ENCODE data around the gene VAV3. TPM values are rescaled to one million over a fixed set of nuclear protein-coding genes. Genes with fewer than 3 reads are reported as not detected.

Gene VAV3
- polyA plus RNA-seq, 1 of the 3 experiments (the other 2 are of a cell fraction) = not detected

- ChIA-PET POLR2A (no interaction called here), CTCF (interaction anchor here (1.0 to 2.8 kb wide), 2 partner anchors 12 to 17 kb away, joined by 3 to 18 read pairs; no protein-coding TSS in a partner anchor)
- Histone ChIP-seq H3K4me3 (ENCODE audit: low read depth in 2 of 2, low read length in 1 of 2) (no peak overlapping the region), H3K4me1 (ENCODE audit: control insufficient read depth in 1 of 2, insufficient read depth in 2 of 2, low read depth in 1 of 2, low read length in 1 of 2) (peaks cover 0 to 5% of the 10 kb centered on the region in 2 experiments; a peak in 1 of 4 replicates), H3K4me2 (no peak overlapping the region), H2AFZ (ENCODE audit: low read depth) (no peak overlapping the region), H3K9me3 (no peaks in the 10 kb centered on the region), H3K9ac (no peak overlapping the region), H3K79me2 (ENCODE audit: insufficient read depth) (no peaks in the 10 kb centered on the region), H3F3A (replicated peaks; ENCODE audit: insufficient read depth) (no peaks in the 10 kb centered on the region), H3K27ac (ENCODE audit: low read depth in 2 of 2, low read length in 1 of 2) (no peak overlapping the region), H3K27me3 (ENCODE audit: insufficient read depth) (no peaks in the 10 kb centered on the region), H3K9me2 (no peaks in the 10 kb centered on the region), H3K36me3 (replicated peaks in 1 of 2; ENCODE audit: control insufficient read depth in 1 of 2, insufficient read depth in 2 of 2, low read length in 1 of 2) (no peaks in the 10 kb centered on the region), H4K20me1 (ENCODE audit: insufficient read depth) (no peaks in the 10 kb centered on the region)
- no peak for DNase-seq
- TF ChIP-seq TCF12 (IDR thresholded peaks at IDR 0.05) (no peak), IRF3 (IDR thresholded peaks at IDR 0.05; ENCODE audit: low read depth, low read length) (no peak), REST (IDR thresholded peaks at IDR 0.05; ENCODE audit: low read depth, low read length) (no peak), FOXM1 (IDR thresholded peaks at IDR 0.05; ENCODE audit: low read depth) (no peak), MEF2A (IDR thresholded peaks at IDR 0.05; ENCODE audit: borderline replicate concordance, low read depth) (no peak)
- WGBS (ENCODE audit: low lambda C conversion rate) = 34% methylated on average over 4 of the region's 4 CpGs
Measured at GRCh38 chr1:107545879-107546278, 419.1 kb downstream of the VAV3 start.

- H3K4me1 ChIP-seq (ENCODE audit: control insufficient read depth in 1 of 2, insufficient read depth in 2 of 2, low read depth in 1 of 2, low read length in 1 of 2) = peaks cover 0 to 5% of the 10 kb centered on the region in 2 experiments; a peak in 1 of 4 replicates
- no peaks in the 10 kb centered on the region for H4K20me1 ChIP-seq (ENCODE audit: insufficient read depth)
- H3K9me2 ChIP-seq = no peaks in the 10 kb centered on the region
- H3K27ac ChIP-seq (ENCODE audit: low read depth in 2 of 2, low read length in 1 of 2) = no peak overlapping the region
- POLR2A ChIA-PET = no interaction called here
- H3K9ac ChIP-seq = no peak overlapping the region
- no peaks in the 10 kb centered on the region for H3K36me3 ChIP-seq (replicated peaks in 1 of 2; ENCODE audit: control insufficient read depth in 1 of 2, insufficient read depth in 2 of 2, low read length in 1 of 2)
- no peaks in the 10 kb centered on the region for H3K9me3 ChIP-seq
- 46% methylated on average over 2 of the region's 2 CpGs for WGBS (ENCODE audit: low lambda C conversion rate)
- H3K79me2 ChIP-seq (ENCODE audit: insufficient read depth) = no peaks in the 10 kb centered on the region
- H3K27me3 ChIP-seq (ENCODE audit: insufficient read depth) = no peaks in the 10 kb centered on the region
- H3K4me3 ChIP-seq (ENCODE audit: low read depth in 2 of 2, low read length in 1 of 2) = no peak overlapping the region
- CTCF ChIA-PET = interaction anchor here (1.2 to 1.5 kb wide), 3 partner anchors 15 to 206 kb away, joined by 3 to 5 read pairs (median 3); no protein-coding TSS in a partner anchor
- H2AFZ ChIP-seq (ENCODE audit: low read depth) = no peak overlapping the region
- no peak for DNase-seq
- H3K4me2 ChIP-seq = no peak overlapping the region
- no peaks in the 10 kb centered on the region for H3F3A ChIP-seq (replicated peaks; ENCODE audit: insufficient read depth)
- TF ChIP-seq TCF12 (IDR thresholded peaks at IDR 0.05) = no peak
- TF ChIP-seq EP300 (IDR thresholded peaks at IDR 0.05; ENCODE audit: borderline replicate concordance in 1 of 2, low read depth in 1 of 2, low read length in 1 of 2) = no peak
- TF ChIP-seq MEF2A (IDR thresholded peaks at IDR 0.05; ENCODE audit: borderline replicate concordance, low read depth) = no peak
- no peak for TF ChIP-seq RAD21 (IDR thresholded peaks at IDR 0.05; ENCODE audit: low read length)
- no peak for TF ChIP-seq YY1 (IDR thresholded peaks at IDR 0.05; ENCODE audit: low read depth)
- no peak for TF ChIP-seq EZH2phosphoT487 (IDR thresholded peaks at IDR 0.05; ENCODE audit: borderline replicate concordance, low read depth)
- TF ChIP-seq RFX5 (IDR thresholded peaks at IDR 0.05; ENCODE audit: low read length) = no peak
- no peak for TF ChIP-seq NFIC (IDR thresholded peaks at IDR 0.05; ENCODE audit: borderline replicate concordance)
- TF ChIP-seq USF2 (IDR thresholded peaks at IDR 0.05; ENCODE audit: borderline replicate concordance, low read depth, low read length) = no peak
- no peak for TF ChIP-seq POLR2AphosphoS5 (IDR thresholded peaks at IDR 0.05; ENCODE audit: low read depth, low read length)
- TF ChIP-seq NRF1 (IDR thresholded peaks at IDR 0.05; ENCODE audit: low read depth, low read length) = no peak
- no peak for TF ChIP-seq JUND (IDR thresholded peaks at IDR 0.05)
- TF ChIP-seq SMC3 (IDR thresholded peaks at IDR 0.05; ENCODE audit: low read depth, low read length) = no peak
- TF ChIP-seq CTCF (IDR thresholded peaks at IDR 0.05) = no peak
- no peak for TF ChIP-seq SIN3A (IDR thresholded peaks at IDR 0.05; ENCODE audit: borderline replicate concordance, low read depth, low read length)
Measured at GRCh38 chr1:107545056-107545577, 419.9 kb downstream of the VAV3 start.
